Small intestine (tissue), 7 donors: Measurements from ENCODE around the gene NTRK2. TPM values are rescaled to one million over a fixed set of nuclear protein-coding genes. Genes with fewer than 3 reads are reported as not detected.
A peak's percentile ranks its signal among the peaks of the same experiment; 100 is the strongest.

Experiments used
- DNase-seq, 2 donors: peaks; one replicate each; pipeline versions ENCODE4 v3.0.0 to v3.0.0-alpha.2; 2013
- FAIRE-seq: peaks from 2 replicates; lab custom pipeline; 2012; peaks lifted over from hg19 to GRCh38; lab: Jason Lieb, UNC
- H3K27ac ChIP-seq, 3 donors: one replicate each; pipeline ENCODE4 v1.5.1; 2013; ENCODE audit warnings: low read length in 2 of 3, mild to moderate bottlenecking in 2 of 3, control low read depth in 1 of 3, inconsistent platforms in 1 of 3, low read depth in 1 of 3, moderate library complexity in 1 of 3
- H3K27me3 ChIP-seq, 3 donors: one replicate each; pipeline ENCODE4 v1.6.1; 2013; ENCODE audit warnings: low read length in 3 of 3, inconsistent platforms in 1 of 3; ENCODE audit not compliant: control insufficient read depth in 3 of 3, insufficient read depth in 3 of 3
- H3K36me3 ChIP-seq, 3 donors: one replicate each; pipeline ENCODE4 v1.6.1; 2013; ENCODE audit warnings: low read length in 3 of 3, inconsistent platforms in 1 of 3, low read depth in 1 of 3, mild to moderate bottlenecking in 1 of 3, moderate library complexity in 1 of 3; ENCODE audit not compliant: control insufficient read depth in 3 of 3, insufficient read depth in 2 of 3
- H3K4me1 ChIP-seq, 3 donors: one replicate each; pipeline ENCODE4 v1.6.1; 2013; ENCODE audit warnings: low read length in 2 of 3, inconsistent platforms in 1 of 3, low read depth in 1 of 3, mild to moderate bottlenecking in 1 of 3, moderate library complexity in 1 of 3; ENCODE audit not compliant: control insufficient read depth in 3 of 3, insufficient read depth in 2 of 3
- H3K4me3 ChIP-seq, 3 donors: one replicate each; pipeline ENCODE4 v1.5.1; 2013; ENCODE audit warnings: low read length in 3 of 3, control low read depth in 1 of 3, inconsistent platforms in 1 of 3, low read depth in 1 of 3, mild to moderate bottlenecking in 1 of 3, moderate library complexity in 1 of 3
- H3K9me3 ChIP-seq, 2 donors: one replicate each; pipeline ENCODE4 v1.6.1; 2013; ENCODE audit warnings: low read depth in 1 of 2, low read length in 1 of 2; ENCODE audit not compliant: control insufficient read depth in 2 of 2, insufficient read depth in 1 of 2
- WGBS, 3 donors: extraction: QIAGEN DNeasy Blood & Tissue Kit; methylation state at CpG; one replicate each; pipeline ENCODE4 v1.1.7; 2013; 5-methylcytosine and 5-hydroxymethylcytosine counted together
- polyA plus RNA-seq, 4 donors: library from polyadenylated mRNA; stranded (reverse) in 3 of 4; unstranded in 1 of 4; fragments of 200-250 nt in 3 of 4; fragments of 120-200 nt in 1 of 4; gene quantifications; one replicate each; pipeline versions ENCODE4 v1.2.1 to v1.2.3, GENCODE V29; 2013
- donor health status: healthy with polysubstance abuse.
- donor health status: control.
- donor health status: control.
- donor health status: Bipolar disorder and iron deficiency.
- donor health status: healthy.

Gene NTRK2
- polyA plus RNA-seq, 4 donors = 0.16 to 1.1 TPM; not detected in 2

- WGBS, 3 donors = 42 to 51% (median 46%) methylated on average over 2 of the region's 2 CpGs
- H3K4me1 ChIP-seq = no peaks in the 10 kb centered on the region
- no peak for FAIRE-seq
- H3K27ac ChIP-seq = no peak overlapping the region
- no peaks in the 10 kb centered on the region for H3K9me3 ChIP-seq
- no peaks in the 10 kb centered on the region for H3K27me3 ChIP-seq
- H3K4me3 ChIP-seq = no peak overlapping the region
- no peaks in the 10 kb centered on the region for H3K36me3 ChIP-seq
- no peak for DNase-seq
Observed at GRCh38 chr9:84799251-84799650, 129.7 kb downstream of the NTRK2 start.

- Histone ChIP-seq H3K36me3 (no peaks in the 10 kb centered on the region), H3K27me3 (no peaks in the 10 kb centered on the region), H3K4me3 (no peak overlapping the region), H3K9me3 (no peaks in the 10 kb centered on the region), H3K4me1 (no peaks in the 10 kb centered on the region), H3K27ac (no peak overlapping the region)
- WGBS, 3 donors = 29 to 42% (median 35%) methylated on average over 5 of the region's 5 CpGs
- DNase-seq = peak in 1 of 2 donors; percentile 8
- no peak for FAIRE-seq
Observed at GRCh38 chr9:84804951-84805694, 135.6 kb downstream of the NTRK2 start.

GRCh38 chr9:84807431-84807830, 137.9 kb downstream of the NTRK2 start:
- DNase-seq = no peak
- Histone ChIP-seq H3K27me3 (no peaks in the 10 kb centered on the region), H3K9me3 (no peaks in the 10 kb centered on the region), H3K36me3 (no peaks in the 10 kb centered on the region), H3K4me3 (no peak overlapping the region), H3K27ac (no peak overlapping the region), H3K4me1 (no peaks in the 10 kb centered on the region)
- WGBS, 3 donors = 90 to 92% (median 91%) methylated on average over 5 of the region's 5 CpGs
- no peak for FAIRE-seq

GRCh38 chr9:84807870-84808390, 138.4 kb downstream of the NTRK2 start:
- Histone ChIP-seq H3K27ac (no peak overlapping the region), H3K4me3 (no peak overlapping the region), H3K36me3 (no peaks in the 10 kb centered on the region), H3K9me3 (no peaks in the 10 kb centered on the region), H3K27me3 (no peaks in the 10 kb centered on the region), H3K4me1 (no peaks in the 10 kb centered on the region)
- FAIRE-seq (no peak), DNase-seq (no peak)
- 61 to 85% (median 78%) methylated on average over 4 of the region's 4 CpGs for WGBS, 3 donors

DNA sequence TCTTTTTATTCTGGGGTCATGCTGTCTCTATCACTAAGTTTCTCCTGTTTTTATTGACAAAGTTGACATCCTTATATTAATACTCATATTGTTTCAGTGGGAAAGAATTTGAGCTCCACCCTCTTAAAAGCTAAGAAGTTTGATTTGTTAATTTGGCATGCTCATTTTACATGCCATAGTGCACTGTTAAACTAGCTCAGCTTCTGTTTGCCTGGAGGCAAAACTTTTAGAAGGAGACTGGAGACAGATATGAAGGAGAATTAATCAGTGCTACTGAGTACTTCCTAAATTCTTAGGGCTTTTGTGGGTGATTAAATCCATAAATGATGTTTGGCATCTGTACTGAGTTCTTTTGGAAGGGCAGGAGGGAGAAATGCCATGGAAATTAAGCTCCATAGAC, 138.9 kb downstream of the NTRK2 start:
- Histone ChIP-seq H3K27me3 (no peaks in the 10 kb centered on the region), H3K36me3 (no peaks in the 10 kb centered on the region), H3K27ac (no peak overlapping the region), H3K4me1 (no peaks in the 10 kb centered on the region), H3K9me3 (no peaks in the 10 kb centered on the region), H3K4me3 (no peak overlapping the region)
- DNase-seq = no peak
- FAIRE-seq = no peak

DNA sequence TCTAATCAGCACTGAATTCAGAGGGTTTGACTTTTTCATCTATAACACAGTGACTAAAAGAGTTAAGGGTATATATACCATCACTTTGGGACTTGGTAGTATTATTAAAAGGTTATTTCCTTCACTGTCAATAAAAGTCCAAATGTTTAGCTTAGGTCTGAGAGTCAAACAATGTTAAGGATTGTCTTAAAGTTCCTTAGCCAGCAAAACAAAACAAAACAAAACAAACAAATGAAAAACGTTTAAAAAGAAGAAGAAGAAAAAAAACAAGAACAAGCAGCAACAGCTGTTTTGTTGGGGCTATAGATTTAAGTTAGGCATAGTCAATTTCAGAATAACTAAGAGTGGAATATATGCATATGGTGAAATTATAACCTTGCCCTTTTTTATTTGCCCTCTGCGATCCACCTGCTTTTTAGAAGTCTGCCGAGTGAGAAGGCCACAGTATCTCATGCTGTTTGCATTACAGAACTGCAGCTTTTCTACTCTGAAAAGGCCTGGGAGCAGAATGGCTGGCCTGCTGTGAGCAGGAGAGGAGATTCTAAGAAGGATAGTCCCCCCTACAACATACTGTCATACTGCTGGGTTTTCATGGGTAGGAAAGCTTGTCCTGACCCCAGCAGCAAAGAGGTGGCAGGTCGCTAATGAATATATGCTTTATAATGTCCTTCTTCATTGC, 141.7 kb downstream of the NTRK2 start:
- no peak for FAIRE-seq
- 39 to 64% (median 52%) methylated on average over 4 of the region's 4 CpGs for WGBS, 3 donors

DNA sequence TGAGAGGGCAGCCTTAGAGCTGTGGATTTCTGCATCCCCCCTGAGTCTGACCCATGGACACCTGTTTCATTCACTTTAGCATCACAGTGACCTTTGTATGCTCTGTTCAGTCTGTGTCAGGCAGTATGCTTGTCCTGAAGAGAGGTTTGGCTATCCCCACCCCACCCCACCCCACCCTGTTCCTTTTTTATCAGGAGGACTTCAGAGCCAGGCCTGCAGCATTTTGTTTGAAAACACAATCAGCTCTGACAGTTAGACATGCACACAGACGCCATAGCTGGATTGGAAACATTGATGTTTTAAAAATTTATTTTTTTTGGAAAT, 142.2 kb downstream of the NTRK2 start:
- H3K4me3 ChIP-seq = no peak overlapping the region
- peaks cover 0 to 2% (median 0%) of the 10 kb centered on the region in 3 donors for H3K27me3 ChIP-seq
- H3K36me3 ChIP-seq = no peaks in the 10 kb centered on the region
- no peaks in the 10 kb centered on the region for H3K4me1 ChIP-seq
- 24 to 67% (median 55%) methylated on average over 1 of the region's 1 CpG for WGBS, 3 donors
- FAIRE-seq (no peak), DNase-seq (no peak)
- no peak overlapping the region for H3K27ac ChIP-seq
- no peaks in the 10 kb centered on the region for H3K9me3 ChIP-seq

More for the DNA sequence above, 141.7 kb downstream of the NTRK2 start:
- H3K4me3 ChIP-seq = no peak overlapping the region
- H3K9me3 ChIP-seq = no peaks in the 10 kb centered on the region
- peaks cover 0 to 2% (median 0%) of the 10 kb centered on the region in 3 donors for H3K27me3 ChIP-seq
- H3K4me1 ChIP-seq = no peaks in the 10 kb centered on the region
- no peak for DNase-seq
- H3K27ac ChIP-seq = no peak overlapping the region
- no peaks in the 10 kb centered on the region for H3K36me3 ChIP-seq

- FAIRE-seq (no peak), DNase-seq (no peak)
- Histone ChIP-seq H3K27me3 (peaks cover 0 to 2% (median 0%) of the 10 kb centered on the region in 3 donors), H3K4me3 (no peak overlapping the region), H3K27ac (no peak overlapping the region), H3K36me3 (no peaks in the 10 kb centered on the region), H3K4me1 (no peaks in the 10 kb centered on the region), H3K9me3 (no peaks in the 10 kb centered on the region)
- 93 to 98% (median 97%) methylated on average over 5 of the region's 5 CpGs for WGBS, 3 donors
Observed at GRCh38 chr9:84812355-84812754, 142.8 kb downstream of the NTRK2 start.
